HG03064 (cell line): ENCODE measurements around the gene PNPLA4.

Experiments used
- ATAC-seq: cut with Tn5 transposase; IDR thresholded peaks from one replicate; pipeline ENCODE4 v1.9.1; 2021; ENCODE audit warnings: low read depth; ENCODE audit not compliant: unreplicated experiment

PNPLA4 gene

GRCh38 chrX:7927259-7928167 is at the start of gene PNPLA4:
Gene PNPLA4 (minus strand): TSS chrX:7927413. CDS start chrX:7926119, 1,294 bp downstream.
- ATAC-seq, result peak; percentile 92

GRCh38 chrX:7972586-7972985 is 45.4 kb upstream of the PNPLA4 start:
- ATAC-seq, result no peak

GRCh38 chrX:7970428-7970827 is 43.2 kb upstream of the PNPLA4 start:
- ATAC-seq, result no peak

GRCh38 chrX:7965436-7965835 is 38.2 kb upstream of the PNPLA4 start:
- no peak for ATAC-seq

- ATAC-seq, result no peak
These were observed 33.0 kb upstream of the PNPLA4 start for GRCh38 chrX:7960246-7960645.

- ATAC-seq, result no peak
These were observed 26.2 kb upstream of the PNPLA4 start for GRCh38 chrX:7953446-7953845.

- peak; percentile 92 for ATAC-seq
These were observed 23.7 kb upstream of the PNPLA4 start for GRCh38 chrX:7950865-7951264.

GRCh38 chrX:7948483-7948882 is 21.3 kb upstream of the PNPLA4 start:
- no peak for ATAC-seq

GRCh38 chrX:7946960-7947359 is 19.7 kb upstream of the PNPLA4 start:
- no peak for ATAC-seq

- no peak for ATAC-seq
These were observed 16.5 kb upstream of the PNPLA4 start for GRCh38 chrX:7943600-7944245.

- no peak for ATAC-seq
These were observed 14.3 kb upstream of the PNPLA4 start for GRCh38 chrX:7941390-7942042.

GRCh38 chrX:7934026-7934425 is 6.8 kb upstream of the PNPLA4 start:
- no peak for ATAC-seq

GRCh38 chrX:7926914-7927258 is 327 bp downstream of the PNPLA4 start:
- ATAC-seq, result no peak

GRCh38 chrX:7926501-7926900 is 712 bp downstream of the PNPLA4 start:
- no peak for ATAC-seq

- peak; percentile 40 for ATAC-seq
These were observed 1.2 kb downstream of the PNPLA4 start for GRCh38 chrX:7925867-7926472.

GRCh38 chrX:7921750-7922149 is 5.5 kb downstream of the PNPLA4 start:
- no peak for ATAC-seq

- ATAC-seq, result no peak
These were observed 18.4 kb downstream of the PNPLA4 start for GRCh38 chrX:7908821-7909220.

- no peak for ATAC-seq
These were observed 22.7 kb downstream of the PNPLA4 start for GRCh38 chrX:7904562-7904961.

GRCh38 chrX:7891928-7892327 is 35.3 kb downstream of the PNPLA4 start:
- no peak for ATAC-seq

- no peak for ATAC-seq
These were observed 37.5 kb downstream of the PNPLA4 start for GRCh38 chrX:7889680-7890079.

GRCh38 chrX:7889135-7889534 is 38.1 kb downstream of the PNPLA4 start:
- ATAC-seq, result no peak
